ENCODE data around the gene RACK1. TPM values are rescaled to one million over a fixed set of nuclear protein-coding genes. Genes with fewer than 3 reads are reported as not detected.

Gene RACK1
- 5,283 and 5,860 TPM in 2 replicates for total RNA-seq

DNA sequence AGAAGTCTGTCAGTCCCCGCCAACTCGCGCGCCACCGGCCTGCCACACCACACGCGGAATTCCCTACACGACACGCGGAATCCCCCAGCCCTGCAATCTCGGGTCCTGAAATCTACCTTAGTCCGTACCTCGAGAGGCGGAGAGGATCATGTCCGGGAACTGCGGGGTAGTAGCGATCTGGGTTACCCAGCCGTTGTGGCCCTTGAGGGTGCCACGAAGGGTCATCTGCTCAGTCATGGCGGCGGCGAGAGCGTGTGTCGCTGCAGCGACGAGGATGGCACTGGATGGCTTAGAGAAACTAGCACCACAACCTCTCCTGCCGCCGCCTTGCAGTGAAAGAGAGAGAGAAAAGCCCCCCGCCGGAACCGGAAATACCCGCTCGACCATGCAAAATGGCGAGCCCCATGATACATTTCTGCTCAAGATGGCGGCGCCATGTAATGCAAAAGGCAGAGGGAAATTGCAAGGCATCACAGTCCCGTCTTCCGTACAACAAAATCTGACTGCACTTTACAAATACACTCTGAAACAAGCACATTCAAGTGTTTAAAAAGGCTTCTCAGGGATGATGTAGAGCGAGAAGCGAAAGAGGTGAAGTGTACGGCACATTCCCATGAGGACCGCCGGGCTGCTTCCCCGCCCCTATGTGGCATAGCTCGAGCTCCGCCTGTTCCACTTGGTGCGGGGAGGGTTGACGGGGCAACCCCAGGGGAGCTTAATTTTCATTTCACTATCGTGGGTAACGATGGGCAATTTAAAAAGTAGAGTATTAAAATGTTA, at the start of gene RACK1:
Gene RACK1 (minus strand): TSS at position 343 of the 780 bp plus-strand sequence. CDS start 106 bp downstream, at position 237.

DNA sequence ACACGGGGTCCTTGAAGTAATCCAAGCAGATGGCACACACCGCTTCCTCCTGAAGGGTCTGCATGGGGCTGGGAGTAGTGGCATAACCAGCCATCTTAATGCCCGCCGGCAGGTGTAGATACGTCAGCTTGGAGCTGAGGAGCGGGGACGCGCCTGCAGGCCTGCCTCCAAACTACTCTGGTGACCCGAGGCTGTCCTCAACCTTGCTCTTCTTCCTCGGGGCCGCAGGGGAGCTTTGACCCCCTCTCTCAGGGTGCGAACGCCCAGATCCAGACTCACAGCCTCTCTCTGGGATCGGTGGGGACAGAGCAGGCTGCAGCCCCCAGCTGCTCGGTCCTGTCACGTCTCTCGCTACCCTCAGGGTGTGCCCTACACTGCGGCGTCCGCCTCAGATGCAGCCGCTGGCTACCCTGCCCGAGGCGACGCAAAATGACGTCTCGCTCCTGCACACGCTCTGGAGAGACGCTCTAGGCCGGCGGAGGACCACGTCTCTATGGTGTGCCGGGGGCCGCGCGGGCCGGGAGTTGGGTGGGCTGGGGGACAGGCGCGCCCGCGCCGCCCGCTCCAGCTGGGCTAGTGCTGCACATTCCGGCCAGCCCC, 17.1 kb upstream of the RACK1 start, which contains the start of gene TRIM52:
Gene TRIM52 (minus strand): TSS at position 424 of the 600 bp plus-strand sequence. CDS start 330 bp downstream, at position 94.

DNA sequence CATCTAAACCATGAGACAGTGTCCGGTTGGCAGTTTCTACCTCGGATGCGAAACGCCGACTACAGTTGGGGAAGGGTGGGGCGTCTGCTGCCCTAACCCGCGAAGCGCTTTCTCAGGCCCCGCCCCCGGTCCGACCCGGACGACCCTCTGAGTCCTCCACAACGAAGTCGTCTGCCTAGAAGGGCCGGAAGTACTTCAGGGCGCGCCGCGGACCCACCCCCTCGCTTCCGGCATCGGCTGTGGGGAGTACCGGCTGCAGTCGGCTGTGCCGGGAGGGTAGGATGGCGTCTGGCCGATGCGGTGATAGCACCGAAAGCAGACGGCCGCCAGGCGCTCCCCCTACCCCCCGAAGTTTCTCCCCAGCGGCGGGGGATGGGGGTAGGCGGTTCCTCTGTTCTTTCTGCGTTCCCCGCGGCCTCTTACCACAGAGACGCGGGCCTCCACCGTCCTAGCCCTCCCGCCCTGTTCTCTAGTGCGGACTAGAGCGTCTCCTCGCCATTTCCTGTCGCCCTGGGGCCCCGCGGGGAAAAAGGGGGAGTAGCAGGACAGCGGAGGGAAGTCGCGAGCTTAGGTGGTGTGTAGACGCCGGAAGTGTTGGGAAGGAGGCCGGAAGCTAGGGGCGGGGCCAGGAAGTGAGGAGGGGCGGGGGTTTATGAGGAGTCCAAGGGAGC, 20.5 kb downstream of the RACK1 start, which contains the start of gene TRIM41:
Gene TRIM41 (plus strand): TSS at position 224 of the 671 bp plus-strand sequence. CDS start 719 bp downstream, outside the sequence.

DNA sequence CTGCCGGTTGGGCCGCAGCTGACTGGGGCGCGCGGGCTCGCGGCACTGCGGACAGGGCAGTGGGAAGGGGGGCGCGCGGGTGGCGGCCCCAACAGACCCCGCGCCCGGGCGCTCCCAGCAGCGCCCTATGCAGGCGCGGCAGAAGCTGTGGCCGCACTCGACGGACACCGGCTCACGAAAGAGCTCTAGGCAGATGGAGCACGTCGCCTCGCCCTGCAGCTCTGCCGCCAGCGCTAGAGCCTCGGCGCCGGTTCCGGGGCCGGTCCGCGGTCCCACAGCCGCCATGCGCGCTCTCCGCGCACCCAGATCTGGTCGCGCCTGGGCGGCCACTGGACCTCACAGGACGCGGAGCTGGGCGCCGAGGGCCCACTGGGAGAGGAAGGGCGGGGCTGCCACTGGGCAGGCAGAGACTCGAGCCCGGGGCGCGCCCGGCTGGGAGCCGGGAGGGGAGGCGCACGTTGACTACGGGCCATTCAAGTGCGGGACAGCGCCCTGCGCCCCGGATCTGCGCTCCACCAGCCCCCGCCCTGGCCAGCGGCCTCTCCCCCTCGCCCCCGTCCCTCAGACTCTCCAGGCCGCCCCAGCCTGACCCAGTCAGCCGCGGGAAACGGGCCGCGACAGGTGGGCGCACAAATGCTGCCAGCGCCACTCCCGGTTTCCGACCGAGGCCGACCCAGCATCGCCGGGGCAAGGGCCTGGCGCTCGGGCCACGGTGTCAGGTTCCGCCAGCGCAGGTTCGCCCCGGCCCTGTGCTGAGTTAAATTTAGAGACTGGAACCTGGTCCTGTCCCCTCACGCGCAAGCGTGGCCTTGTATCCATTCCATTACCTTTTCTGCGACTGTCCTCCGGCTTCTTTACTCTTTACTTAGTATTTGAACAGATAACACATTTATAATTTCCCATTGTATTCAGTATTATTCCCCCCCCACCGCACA, 38.6 kb downstream of the RACK1 start, which contains the start of gene TRIM7:
Gene TRIM7 (minus strand): TSS at position 371 of the 935 bp plus-strand sequence. CDS start 86 bp downstream, at position 285.

Other genes with a start within 250 kb of the RACK1 start
- gene BTNL9, start 203.6 kb downstream of the RACK1 start, total RNA-seq = not detected in 2 replicates
- gene OR2V1, start 112.7 kb downstream of the RACK1 start, total RNA-seq = not detected in 2 replicates
- gene OR2V2, start 96.3 kb downstream of the RACK1 start, total RNA-seq = not detected in 2 replicates
- 1.2 and 2.8 TPM in 2 replicates for gene TRIM7, start 38.7 kb downstream of the RACK1 start, total RNA-seq
- gene TRIM41, start 20.6 kb downstream of the RACK1 start, total RNA-seq = 14.2 and 15.9 TPM in 2 replicates
- 3.4 and 5.2 TPM in 2 replicates for gene TRIM52, start 17.2 kb upstream of the RACK1 start, total RNA-seq
- 0.09 and 0.14 TPM in 2 replicates for gene OR4F3, start 123.4 kb upstream of the RACK1 start, total RNA-seq